Measurements from ENCODE around the gene AMDHD2. TPM values are rescaled to one million over a fixed set of nuclear protein-coding genes. Genes with fewer than 3 reads are reported as not detected.
A peak's percentile ranks its signal among the peaks of the same experiment; 100 is the strongest.
"Not testable (repeated sequence)": the region's sequence is repeated elsewhere in the genome, so short reads cannot be mapped to it uniquely, and the experiment has no call there.

The AMDHD2 gene
- total RNA-seq, 4 donors from 2014 or later = 30.2 to 115 (median 52.4) TPM

DNA sequence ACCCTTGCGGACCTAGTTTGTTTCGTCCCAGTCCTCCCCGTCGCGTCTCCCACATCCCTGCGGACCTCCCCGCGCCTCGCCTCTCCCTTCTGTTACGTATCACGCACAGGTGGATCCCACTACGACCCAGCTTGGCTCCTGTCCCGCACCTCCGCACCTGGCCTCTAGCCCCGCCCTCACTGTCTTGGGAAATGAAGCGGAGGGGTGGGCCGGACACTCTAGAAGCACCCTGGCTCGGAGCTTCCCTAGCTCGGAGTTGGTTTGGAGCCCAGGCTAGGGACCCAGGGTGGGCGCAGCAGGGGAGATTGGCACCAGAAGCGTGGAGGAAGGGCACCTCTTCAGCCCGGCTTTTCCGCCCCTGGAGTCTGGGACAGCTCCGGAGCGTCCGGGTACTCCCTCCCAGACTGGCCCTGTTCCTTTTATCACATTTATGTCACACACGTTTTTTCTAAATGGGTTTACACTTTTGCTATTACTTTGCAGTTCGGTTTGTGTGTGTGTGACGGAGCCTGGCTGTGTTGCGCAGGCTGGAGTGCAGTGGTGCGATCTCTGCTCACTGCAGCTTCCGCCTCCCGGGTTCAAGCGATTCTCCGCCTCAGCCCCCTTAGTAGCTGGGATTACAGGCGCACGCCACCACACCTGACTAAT, 12.4 kb downstream of the AMDHD2 start:
- peak overlapping the region; percentile 41 to 63 (median 52) for H3K4me3 ChIP-seq
- peak; percentile 91 for DNase-seq
- TF ChIP-seq POLR2A (IDR thresholded peaks at IDR 0.05) (peak; percentile 71), EP300 (IDR thresholded peaks at IDR 0.05; ENCODE audit: low read depth) (no peak), POLR2AphosphoS5 (IDR thresholded peaks at IDR 0.05) (peak; percentile 4 to 60 (median 7))
- TF ChIP-seq, protein P1, sequence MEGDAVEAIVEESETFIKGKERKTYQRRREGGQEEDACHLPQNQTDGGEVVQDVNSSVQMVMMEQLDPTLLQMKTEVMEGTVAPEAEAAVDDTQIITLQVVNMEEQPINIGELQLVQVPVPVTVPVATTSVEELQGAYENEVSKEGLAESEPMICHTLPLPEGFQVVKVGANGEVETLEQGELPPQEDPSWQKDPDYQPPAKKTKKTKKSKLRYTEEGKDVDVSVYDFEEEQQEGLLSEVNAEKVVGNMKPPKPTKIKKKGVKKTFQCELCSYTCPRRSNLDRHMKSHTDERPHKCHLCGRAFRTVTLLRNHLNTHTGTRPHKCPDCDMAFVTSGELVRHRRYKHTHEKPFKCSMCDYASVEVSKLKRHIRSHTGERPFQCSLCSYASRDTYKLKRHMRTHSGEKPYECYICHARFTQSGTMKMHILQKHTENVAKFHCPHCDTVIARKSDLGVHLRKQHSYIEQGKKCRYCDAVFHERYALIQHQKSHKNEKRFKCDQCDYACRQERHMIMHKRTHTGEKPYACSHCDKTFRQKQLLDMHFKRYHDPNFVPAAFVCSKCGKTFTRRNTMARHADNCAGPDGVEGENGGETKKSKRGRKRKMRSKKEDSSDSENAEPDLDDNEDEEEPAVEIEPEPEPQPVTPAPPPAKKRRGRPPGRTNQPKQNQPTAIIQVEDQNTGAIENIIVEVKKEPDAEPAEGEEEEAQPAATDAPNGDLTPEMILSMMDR (IDR thresholded peaks at IDR 0.05) = no peak
- H3K27ac ChIP-seq = peak overlapping the region; percentile 96 to 98 (median 97)
- H3K9me3 ChIP-seq = no peaks in the 10 kb centered on the region
- no peaks in the 10 kb centered on the region for H3K27me3 ChIP-seq
- in situ Hi-C loops (cut with MboI; ENCODE audit: low pct_ligation_motif_present in 1 of 4, low pct_unique_long_range_greater_than_20kb in 1 of 4, low sequenced_read_pairs in 3 of 4) = no loop called here
- H3K4me1 ChIP-seq = peaks cover 7 to 31% (median 20%) of the 10 kb centered on the region in 4 donors
- intact Hi-C loops (cut with DNase I; ENCODE audit: low total_unique reads) = no loop called here
- WGBS, 2 donors (ENCODE audit: low coverage in 1 of 2) = 0 to 1% methylated on average over 3 to 37 of the region's 37 CpGs
- H3K36me3 ChIP-seq = peaks cover 0 to 6% (median 2%) of the 10 kb centered on the region in 4 donors

DNA sequence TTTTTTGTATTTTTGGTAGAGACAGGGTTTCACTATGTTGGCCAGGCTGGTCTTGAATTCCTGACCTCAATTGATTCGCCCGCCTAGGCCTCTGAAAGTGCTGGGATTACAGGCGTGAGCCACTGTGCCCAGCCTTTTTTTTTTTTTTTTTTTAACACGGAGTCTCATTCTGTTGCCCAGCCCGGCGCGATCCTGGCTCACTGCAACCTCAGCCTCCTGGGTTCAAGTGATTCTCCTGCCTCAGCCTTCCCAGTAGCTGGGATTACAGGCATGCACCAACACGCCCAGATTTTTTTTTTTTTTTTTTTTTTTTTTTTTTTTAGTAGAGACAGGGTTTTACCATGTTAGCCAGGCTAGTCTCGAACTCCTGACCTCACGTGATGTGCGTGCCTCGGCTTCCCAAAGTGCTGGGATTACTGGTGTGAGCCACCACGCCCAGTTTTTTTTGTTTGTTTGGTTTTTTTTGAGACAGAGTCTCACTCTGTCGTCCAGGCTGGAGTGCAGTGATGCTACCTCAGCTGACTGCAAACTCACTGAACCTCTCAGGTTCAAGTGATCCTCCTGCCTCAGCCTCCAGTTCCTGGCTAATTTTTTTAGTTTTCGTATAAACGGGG, 13.1 kb downstream of the AMDHD2 start:
- H3K9me3 ChIP-seq; intact Hi-C loops (cut with DNase I; ENCODE audit: low total_unique reads); in situ Hi-C loops (cut with MboI; ENCODE audit: low pct_ligation_motif_present in 1 of 4, low pct_unique_long_range_greater_than_20kb in 1 of 4, low sequenced_read_pairs in 3 of 4); H3K27me3 ChIP-seq; DNase-seq; H3K36me3 ChIP-seq: not testable (repeated sequence)
- Histone ChIP-seq H3K27ac (peak overlapping the region; percentile 96 to 98 (median 97)), H3K4me1 (peaks cover 7 to 31% (median 20%) of the 10 kb centered on the region in 4 donors), H3K4me3 (peak overlapping the region in 3 of 4 donors; percentile 41 to 63 (median 63))
- 6 to 21% methylated on average over 4 to 16 of the region's 16 CpGs for WGBS, 2 donors (ENCODE audit: low coverage in 1 of 2)

DNA sequence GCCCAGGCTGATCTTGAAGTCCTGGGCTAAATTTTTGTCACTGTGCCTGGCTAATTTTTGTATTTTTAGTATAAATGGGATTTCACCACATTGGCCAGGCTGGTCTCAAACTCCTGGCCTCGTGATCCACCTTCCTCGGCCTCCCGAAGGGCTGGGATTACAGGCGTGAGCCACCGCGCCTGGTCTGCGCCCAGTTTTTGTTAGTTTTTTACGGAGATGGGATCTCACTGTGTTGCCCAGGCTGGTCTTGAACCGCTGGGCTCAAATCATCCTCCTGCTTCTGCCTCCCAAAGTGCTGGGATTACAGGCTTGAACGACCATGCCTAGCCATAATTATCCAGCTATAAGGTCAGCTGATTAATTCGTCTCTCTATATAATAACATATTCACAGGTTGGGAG, 13.7 kb downstream of the AMDHD2 start:
- Histone ChIP-seq H3K4me3 (no peak overlapping the region), H3K27me3 (no peaks in the 10 kb centered on the region), H3K4me1 (peaks cover 7 to 35% (median 24%) of the 10 kb centered on the region in 4 donors), H3K9me3 (no peaks in the 10 kb centered on the region), H3K27ac (peak overlapping the region; percentile 96 to 98 (median 97)), H3K36me3 (no peaks in the 10 kb centered on the region)
- intact Hi-C loops (cut with DNase I; ENCODE audit: low total_unique reads) = no loop called here
- in situ Hi-C loops (cut with MboI; ENCODE audit: low pct_ligation_motif_present in 1 of 4, low pct_unique_long_range_greater_than_20kb in 1 of 4, low sequenced_read_pairs in 3 of 4) = no loop called here
- WGBS, 2 donors (ENCODE audit: low coverage in 1 of 2) = 81 to 85% methylated on average over 4 to 11 of the region's 11 CpGs
- TF ChIP-seq EP300 (IDR thresholded peaks at IDR 0.05; ENCODE audit: low read depth) (no peak), POLR2AphosphoS5 (IDR thresholded peaks at IDR 0.05) (no peak), POLR2A (IDR thresholded peaks at IDR 0.05) (no peak)
- TF ChIP-seq, protein P1 (IDR thresholded peaks at IDR 0.05) = no peak
- DNase-seq = no peak

DNA sequence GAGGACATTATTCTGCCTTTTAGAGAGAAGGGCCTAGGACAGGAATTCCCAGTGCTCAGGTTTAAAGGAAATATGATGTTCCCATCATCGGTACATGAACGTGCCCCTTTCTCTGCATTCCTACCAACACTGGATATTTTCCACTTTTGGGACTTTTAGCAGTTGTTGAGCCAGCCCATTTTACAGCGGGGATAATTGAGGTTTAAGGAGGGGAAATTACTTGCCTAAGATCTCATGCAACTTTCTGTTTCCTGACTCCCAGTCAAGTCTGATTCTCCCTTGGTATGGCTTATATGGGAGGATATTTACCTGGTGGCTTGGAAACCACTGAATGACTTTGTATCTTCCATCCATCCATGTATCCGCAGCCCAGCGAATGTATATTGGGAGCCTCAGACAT, 14.2 kb downstream of the AMDHD2 start:
- H3K9me3 ChIP-seq; in situ Hi-C loops (cut with MboI; ENCODE audit: low pct_ligation_motif_present in 1 of 4, low pct_unique_long_range_greater_than_20kb in 1 of 4, low sequenced_read_pairs in 3 of 4); DNase-seq; H3K4me3 ChIP-seq; intact Hi-C loops (cut with DNase I; ENCODE audit: low total_unique reads); H3K36me3 ChIP-seq; H3K27me3 ChIP-seq: not testable (repeated sequence)
- WGBS, 2 donors (ENCODE audit: low coverage in 1 of 2) = 90% methylated on average over 5 of the region's 5 CpGs; no CpG with 5 or more reads in 1 of the 2 donors
- H3K27ac ChIP-seq = peak overlapping the region in 3 of 4 donors; percentile 91 to 92 (median 91)
- peaks cover 12 to 40% (median 28%) of the 10 kb centered on the region in 4 donors for H3K4me1 ChIP-seq

DNA sequence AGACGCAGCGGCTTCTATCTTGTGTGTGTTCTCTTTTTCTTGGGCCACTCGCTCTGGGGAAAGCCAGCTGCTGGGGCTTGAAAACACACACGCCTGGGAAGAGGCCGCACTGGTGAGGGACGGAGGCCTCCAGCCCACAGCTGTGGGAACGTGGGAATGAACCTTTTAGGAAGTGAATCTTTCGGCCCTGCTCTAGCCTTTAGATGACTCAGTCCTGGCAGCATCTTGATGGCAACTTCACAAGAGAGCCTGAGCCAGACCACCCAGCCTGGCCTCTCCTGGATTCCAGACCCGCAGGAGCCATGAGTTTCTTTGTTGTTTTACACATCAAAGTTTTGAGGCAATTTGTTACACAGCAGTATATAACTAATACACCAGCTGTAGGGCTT, 15.4 kb downstream of the AMDHD2 start:
- Histone ChIP-seq H3K9me3 (no peaks in the 10 kb centered on the region), H3K36me3 (no peaks in the 10 kb centered on the region), H3K4me1 (peaks cover 22 to 52% (median 41%) of the 10 kb centered on the region in 4 donors), H3K27ac (peak overlapping the region; percentile 91 to 93 (median 92)), H3K27me3 (no peaks in the 10 kb centered on the region), H3K4me3 (no peak overlapping the region)
- in situ Hi-C loops (cut with MboI; ENCODE audit: low pct_ligation_motif_present in 1 of 4, low pct_unique_long_range_greater_than_20kb in 1 of 4, low sequenced_read_pairs in 3 of 4) (no loop called here), intact Hi-C loops (cut with DNase I; ENCODE audit: low total_unique reads) (no loop called here)
- DNase-seq = no peak
- WGBS, 2 donors (ENCODE audit: low coverage in 1 of 2) = 69 to 81% methylated on average over 2 to 9 of the region's 9 CpGs
- TF ChIP-seq POLR2AphosphoS5 (IDR thresholded peaks at IDR 0.05) = no peak
